Measurements from ENCODE around the gene RBP5. TPM values are rescaled to one million over a fixed set of nuclear protein-coding genes. Genes with fewer than 3 reads are reported as not detected.

RBP5 gene
- total RNA-seq, result under 1 TPM in 1 of 2 donors, not detected in 1; 0.26 TPM

- ATAC-seq (replicated peaks in 1 of 2), result no peak
- peaks cover under 1 to 3% of the 10 kb centered on the region in 2 donors for H3K36me3 Mint-ChIP-seq (ENCODE audit: insufficient read depth in 2 of 2)
- no peak for DNase-seq
- no peak within 1 kb of the TSS for H3K27ac Mint-ChIP-seq
- H3K27me3 Mint-ChIP-seq (ENCODE audit: low read depth), result no peaks in the 10 kb centered on the region
- H3K9me3 Mint-ChIP-seq, result no peaks in the 10 kb centered on the region
- H3K4me3 Mint-ChIP-seq, result peak within 1 kb of the TSS; percentile 87 to 92
- H3K4me1 Mint-ChIP-seq (ENCODE audit: low read depth), result peaks cover 39% of the 10 kb centered on the region
Observed at GRCh38 chr12:7128681-7129286, at the start of gene RBP5. TSS of gene RBP5 (minus strand) at chr12:7128889. CDS start at chr12:7128775, 114 bp downstream.

GRCh38 chr12:7178481-7178880, 49.8 kb upstream of the RBP5 start:
- Mint-ChIP-seq H3K4me3 (no peak overlapping the region), H3K27me3 (ENCODE audit: low read depth) (peaks cover 40% of the 10 kb centered on the region), H3K4me1 (ENCODE audit: low read depth) (no peaks in the 10 kb centered on the region), H3K36me3 (ENCODE audit: insufficient read depth in 2 of 2) (no peaks in the 10 kb centered on the region), H3K9me3 (peaks cover 2 to 3% of the 10 kb centered on the region in 2 donors), H3K27ac (no peak overlapping the region)
- ATAC-seq (replicated peaks in 1 of 2), result no peak
- no peak for DNase-seq

GRCh38 chr12:7176595-7176994, 47.9 kb upstream of the RBP5 start:
- DNase-seq, result no peak
- no peak for ATAC-seq (replicated peaks in 1 of 2)
- Mint-ChIP-seq H3K27me3 (ENCODE audit: low read depth) (peaks cover 50% of the 10 kb centered on the region), H3K4me1 (ENCODE audit: low read depth) (no peaks in the 10 kb centered on the region), H3K4me3 (no peak overlapping the region), H3K27ac (no peak overlapping the region), H3K9me3 (peaks cover 6 to 8% of the 10 kb centered on the region in 2 donors), H3K36me3 (ENCODE audit: insufficient read depth in 2 of 2) (no peaks in the 10 kb centered on the region)

GRCh38 chr12:7175493-7175892, 46.8 kb upstream of the RBP5 start:
- Mint-ChIP-seq H3K9me3 (peaks cover 6 to 10% of the 10 kb centered on the region in 2 donors), H3K4me1 (ENCODE audit: low read depth) (no peaks in the 10 kb centered on the region), H3K27ac (no peak overlapping the region), H3K4me3 (no peak overlapping the region), H3K36me3 (ENCODE audit: insufficient read depth in 2 of 2) (peaks cover 0 to 2% of the 10 kb centered on the region in 2 donors), H3K27me3 (ENCODE audit: low read depth) (peaks cover 50% of the 10 kb centered on the region)
- DNase-seq, result no peak
- no peak for ATAC-seq (replicated peaks in 1 of 2)

GRCh38 chr12:7171854-7172253, 43.2 kb upstream of the RBP5 start:
- H3K9me3 Mint-ChIP-seq, result peaks cover 10 to 16% of the 10 kb centered on the region in 2 donors
- H3K27ac Mint-ChIP-seq, result no peak overlapping the region
- H3K4me3 Mint-ChIP-seq, result no peak overlapping the region
- peaks cover 10 to 14% of the 10 kb centered on the region in 2 donors for H3K36me3 Mint-ChIP-seq (ENCODE audit: insufficient read depth in 2 of 2)
- DNase-seq (no peak), ATAC-seq (replicated peaks in 1 of 2) (no peak)
- H3K27me3 Mint-ChIP-seq (ENCODE audit: low read depth), result peaks cover 38% of the 10 kb centered on the region
- H3K4me1 Mint-ChIP-seq (ENCODE audit: low read depth), result no peaks in the 10 kb centered on the region

GRCh38 chr12:7169951-7170350, 41.3 kb upstream of the RBP5 start:
- H3K4me3 Mint-ChIP-seq, result no peak overlapping the region
- H3K4me1 Mint-ChIP-seq (ENCODE audit: low read depth), result no peaks in the 10 kb centered on the region
- no peak for DNase-seq
- H3K27ac Mint-ChIP-seq, result no peak overlapping the region
- no peak for ATAC-seq (replicated peaks in 1 of 2)
- peaks cover 8 to 16% of the 10 kb centered on the region in 2 donors for H3K9me3 Mint-ChIP-seq
- H3K36me3 Mint-ChIP-seq (ENCODE audit: insufficient read depth in 2 of 2), result peaks cover 12 to 14% of the 10 kb centered on the region in 2 donors
- H3K27me3 Mint-ChIP-seq (ENCODE audit: low read depth), result peaks cover 21% of the 10 kb centered on the region

- H3K27ac Mint-ChIP-seq, result no peak overlapping the region
- H3K4me3 Mint-ChIP-seq, result peak overlapping the region; percentile 32 to 59
- DNase-seq (peak; percentile 19 to 25), ATAC-seq (replicated peaks in 1 of 2) (peak; percentile 58 to 60)
- H3K9me3 Mint-ChIP-seq, result peaks cover 0 to 4% of the 10 kb centered on the region in 2 donors
- peaks cover 3% of the 10 kb centered on the region in 2 donors for H3K36me3 Mint-ChIP-seq (ENCODE audit: insufficient read depth in 2 of 2)
- H3K4me1 Mint-ChIP-seq (ENCODE audit: low read depth), result peaks cover 6% of the 10 kb centered on the region
- peaks cover 19% of the 10 kb centered on the region for H3K27me3 Mint-ChIP-seq (ENCODE audit: low read depth)
Observed at GRCh38 chr12:7162691-7163114, 34.0 kb upstream of the RBP5 start.

GRCh38 chr12:7161811-7162210, 33.1 kb upstream of the RBP5 start:
- H3K27ac Mint-ChIP-seq, result no peak overlapping the region
- H3K9me3 Mint-ChIP-seq, result peaks cover 0 to 2% of the 10 kb centered on the region in 2 donors
- DNase-seq, result no peak
- H3K27me3 Mint-ChIP-seq (ENCODE audit: low read depth), result peaks cover 19% of the 10 kb centered on the region
- ATAC-seq (replicated peaks in 1 of 2), result no peak
- no peak overlapping the region for H3K4me3 Mint-ChIP-seq
- peaks cover 6% of the 10 kb centered on the region for H3K4me1 Mint-ChIP-seq (ENCODE audit: low read depth)
- H3K36me3 Mint-ChIP-seq (ENCODE audit: insufficient read depth in 2 of 2), result peaks cover 0 to 2% of the 10 kb centered on the region in 2 donors

GRCh38 chr12:7161327-7161726, 32.6 kb upstream of the RBP5 start:
- Mint-ChIP-seq H3K4me1 (ENCODE audit: low read depth) (peaks cover 6% of the 10 kb centered on the region), H3K9me3 (no peaks in the 10 kb centered on the region), H3K27ac (no peak overlapping the region), H3K4me3 (no peak overlapping the region), H3K36me3 (ENCODE audit: insufficient read depth in 2 of 2) (peaks cover 0 to 2% of the 10 kb centered on the region in 2 donors), H3K27me3 (ENCODE audit: low read depth) (peaks cover 19% of the 10 kb centered on the region)
- DNase-seq (no peak), ATAC-seq (replicated peaks in 1 of 2) (no peak)

GRCh38 chr12:7160183-7160582, 31.5 kb upstream of the RBP5 start:
- DNase-seq, result no peak
- no peaks in the 10 kb centered on the region for H3K9me3 Mint-ChIP-seq
- peaks cover 6% of the 10 kb centered on the region for H3K4me1 Mint-ChIP-seq (ENCODE audit: low read depth)
- H3K4me3 Mint-ChIP-seq, result no peak overlapping the region
- no peaks in the 10 kb centered on the region for H3K36me3 Mint-ChIP-seq (ENCODE audit: insufficient read depth in 2 of 2)
- H3K27me3 Mint-ChIP-seq (ENCODE audit: low read depth), result peaks cover 19% of the 10 kb centered on the region
- no peak for ATAC-seq (replicated peaks in 1 of 2)
- H3K27ac Mint-ChIP-seq, result no peak overlapping the region

GRCh38 chr12:7158781-7159609, 30.3 kb upstream of the RBP5 start:
- no peaks in the 10 kb centered on the region for H3K36me3 Mint-ChIP-seq (ENCODE audit: insufficient read depth in 2 of 2)
- peaks cover 6% of the 10 kb centered on the region for H3K4me1 Mint-ChIP-seq (ENCODE audit: low read depth)
- DNase-seq (no peak), ATAC-seq (replicated peaks in 1 of 2) (no peak)
- no peaks in the 10 kb centered on the region for H3K9me3 Mint-ChIP-seq
- H3K27me3 Mint-ChIP-seq (ENCODE audit: low read depth), result peaks cover 19% of the 10 kb centered on the region
- no peak overlapping the region for H3K27ac Mint-ChIP-seq
- H3K4me3 Mint-ChIP-seq, result no peak overlapping the region

- Mint-ChIP-seq H3K4me3 (no peak overlapping the region), H3K4me1 (ENCODE audit: low read depth) (no peaks in the 10 kb centered on the region), H3K9me3 (no peaks in the 10 kb centered on the region), H3K27ac (no peak overlapping the region), H3K27me3 (ENCODE audit: low read depth) (peaks cover 8% of the 10 kb centered on the region), H3K36me3 (ENCODE audit: insufficient read depth in 2 of 2) (no peaks in the 10 kb centered on the region)
- DNase-seq (no peak), ATAC-seq (replicated peaks in 1 of 2) (no peak)
Observed at GRCh38 chr12:7157391-7157790, 28.7 kb upstream of the RBP5 start.
